ENCODE results near the gene EIF4G2. TPM values are rescaled to one million over a fixed set of nuclear protein-coding genes. Genes with fewer than 3 reads are reported as not detected.

The EIF4G2 gene
- total and polyA plus RNA-seq, 2 of the 8 experiments (the other 6 are each of a cell fraction or from before 2014, with no cell fraction given), result 438 to 964 TPM

GRCh38 chr11:10780040-10780439 lies 28.7 kb downstream of the EIF4G2 start:
- POLR2A ChIA-PET (ENCODE audit: partially characterized antibody), result interaction anchor here (0.8 to 1.8 kb wide), 6 partner anchors 14 to 154 kb away, joined by 3 to 9 read pairs (median 3); partner anchors contain the start of gene EIF4G2
- H3K56ac ChIP-seq (replicated peaks; ENCODE audit: insufficient read length, low read depth, low read length), result no peak overlapping the region

More at GRCh38 chr11:10780040-10780439, 28.7 kb downstream of the EIF4G2 start:
- TF ChIP-seq CEBPB (IDR thresholded peaks at IDR 0.05; ENCODE audit: low read depth, low read length), result no peak
- TF ChIP-seq SP1 (IDR thresholded peaks at IDR 0.05; ENCODE audit: low read depth, low read length), result no peak
- no peak for TF ChIP-seq TCF12 (IDR thresholded peaks at IDR 0.05; ENCODE audit: low read depth, low read length)
- TF ChIP-seq MAX (IDR thresholded peaks at IDR 0.05), result no peak
- no peak for TF ChIP-seq SIRT6 (IDR thresholded peaks at IDR 0.05; ENCODE audit: low read length)
- no peak for TF ChIP-seq CHD2 (IDR thresholded peaks at IDR 0.05; ENCODE audit: low read length)
- TF ChIP-seq EZH2 (IDR thresholded peaks at IDR 0.05; ENCODE audit: low read depth, low read length, severe bottlenecking), result no peak
- no peak for TF ChIP-seq NANOG (IDR thresholded peaks at IDR 0.05; ENCODE audit: insufficient read depth, low read depth, low read length, poor library complexity, severe bottlenecking)
- TF ChIP-seq BCL11A (IDR thresholded peaks at IDR 0.05; ENCODE audit: low read depth in 2 of 2, low read length in 2 of 2), result no peak
- no peak for TF ChIP-seq NRF1 (IDR thresholded peaks at IDR 0.05; ENCODE audit: low read depth, low read length)
- no peak for TF ChIP-seq E2F6 (IDR thresholded peaks at IDR 0.05)
- no peak for TF ChIP-seq ZNF274 (IDR thresholded peaks at IDR 0.05; ENCODE audit: borderline replicate concordance, extremely low read depth, low read length)
- Histone ChIP-seq H3K4me3 (ENCODE audit: extremely low read depth in 1 of 4, insufficient read depth in 2 of 4, low read depth in 3 of 4, low read length in 4 of 4) (no peak overlapping the region), H3K79me2 (ENCODE audit: control insufficient read depth in 1 of 2, insufficient read depth in 2 of 2, low read length in 2 of 2) (no peaks in the 10 kb centered on the region), H3K9ac (replicated peaks in 1 of 4; ENCODE audit: extremely low read depth in 1 of 4, low read depth in 3 of 4, low read length in 3 of 4) (no peak overlapping the region), H3K36me3 (ENCODE audit: control insufficient read depth in 2 of 4, insufficient read depth in 4 of 4, low read length in 3 of 4) (peaks cover 3 to 31% (median 18%) of the 10 kb centered on the region in 4 experiments; a peak in 7 of 8 replicates), H2BK15ac (ENCODE audit: low read length) (no peak overlapping the region), H3K4ac (replicated peaks; ENCODE audit: insufficient read length, low read depth, low read length) (no peak overlapping the region), H4K91ac (replicated peaks; ENCODE audit: insufficient read length, low read length) (no peak overlapping the region), H2BK120ac (replicated peaks; ENCODE audit: low read depth, low read length) (no peak overlapping the region), H2BK12ac (ENCODE audit: low read depth, low read length) (no peak overlapping the region), H3K23me2 (ENCODE audit: low read depth, low read length) (no peaks in the 10 kb centered on the region), H2BK20ac (ENCODE audit: low read length) (no peak overlapping the region), H4K8ac (ENCODE audit: extremely low read depth, insufficient read depth, low read length) (no peak overlapping the region), H2AK5ac (ENCODE audit: low read depth, low read length) (no peak overlapping the region), H2BK5ac (ENCODE audit: low read depth, low read length) (no peak overlapping the region), H3K79me1 (ENCODE audit: low read depth, low read length) (no peaks in the 10 kb centered on the region), H3K18ac (ENCODE audit: extremely low read depth, low read length) (no peak overlapping the region), H3K9me3 (ENCODE audit: insufficient read depth in 2 of 2, low read depth in 1 of 2, low read length in 1 of 2) (no peaks in the 10 kb centered on the region), H2AFZ (ENCODE audit: low read length) (no peak overlapping the region), H3K23ac (ENCODE audit: insufficient read length) (no peak overlapping the region), H4K20me1 (replicated peaks in 1 of 2; ENCODE audit: control insufficient read depth in 1 of 2, insufficient read depth in 2 of 2, low read length in 2 of 2) (no peaks in the 10 kb centered on the region), H3K4me1 (replicated peaks in 1 of 4; ENCODE audit: control insufficient read depth in 3 of 4, insufficient read depth in 4 of 4, low read length in 3 of 4) (peaks cover 0 to 3% (median 1%) of the 10 kb centered on the region in 4 experiments; a peak in 4 of 7 replicates), H3K4me2 (ENCODE audit: insufficient read depth in 1 of 2, low read depth in 2 of 2, low read length in 2 of 2) (no peak overlapping the region), H3K14ac (ENCODE audit: insufficient read length) (no peak overlapping the region), H3K27ac (ENCODE audit: low read depth, low read length) (no peak overlapping the region), H3K27me3 (replicated peaks in 1 of 4; ENCODE audit: control insufficient read depth in 3 of 4, extremely low read depth in 1 of 4, insufficient read depth in 3 of 4, low read length in 3 of 4) (no peaks in the 10 kb centered on the region), H4K5ac (ENCODE audit: insufficient read length, low read depth, low read length) (no peak overlapping the region)
- DNase-seq (ENCODE audit: low read depth in 1 of 2, low spot score in 2 of 2), result no peak
- WGBS, 2 experiments (ENCODE audit: extremely low coverage in 1 of 2, insufficient coverage in 1 of 2, insufficient read length in 1 of 2, insufficient replicate concordance in 2 of 2, low coverage in 1 of 2, low lambda C conversion rate in 2 of 2, missing lambda C conversion rate in 1 of 2), result 90% methylated on average over 2 of the region's 2 CpGs; no CpG with 5 or more reads in 1 of the 2 experiments
- CTCF ChIA-PET (ENCODE audit: partially characterized antibody), result interaction anchor here (1.1 to 1.8 kb wide), 2 partner anchors 8 to 10 kb away, joined by 4 to 10 read pairs; no protein-coding TSS in a partner anchor
- FAIRE-seq, result no peak

Measured in H1 (cell line).